GM15510 (cell line): ENCODE measurements around the gene RCOR1.

Experiments
- POLR2A ChIP-seq: IDR thresholded peaks from 3 replicates; pipeline ENCODE4 v1.6.1; 2011; ENCODE audit warnings: borderline replicate concordance; ENCODE audit not compliant: insufficient read length; ENCODE audit errors: extremely low read depth

RCOR1 gene

GRCh38 chr14:102629011-102629444, 36.6 kb downstream of the RCOR1 start:
- no peak for TF ChIP-seq POLR2A

- TF ChIP-seq POLR2A: no peak
Measured at GRCh38 chr14:102629808-102630350, 37.4 kb downstream of the RCOR1 start.

- no peak for TF ChIP-seq POLR2A
Measured at GRCh38 chr14:102630405-102630804, 38.0 kb downstream of the RCOR1 start.

- TF ChIP-seq POLR2A: no peak
Measured at GRCh38 chr14:102630881-102631280, 38.4 kb downstream of the RCOR1 start.

- no peak for TF ChIP-seq POLR2A
Measured at GRCh38 chr14:102633906-102634595, 41.6 kb downstream of the RCOR1 start.

- no peak for TF ChIP-seq POLR2A
Measured at GRCh38 chr14:102644523-102644922, 52.1 kb downstream of the RCOR1 start.

GRCh38 chr14:102645746-102646440, 53.4 kb downstream of the RCOR1 start:
- no peak for TF ChIP-seq POLR2A

- no peak for TF ChIP-seq POLR2A
Measured at GRCh38 chr14:102646615-102647014, 54.2 kb downstream of the RCOR1 start.

GRCh38 chr14:102652194-102652593, 59.7 kb downstream of the RCOR1 start:
- TF ChIP-seq POLR2A: no peak

GRCh38 chr14:102654298-102654697, 61.8 kb downstream of the RCOR1 start:
- no peak for TF ChIP-seq POLR2A

- TF ChIP-seq POLR2A: no peak
Measured at GRCh38 chr14:102655137-102655536, 62.7 kb downstream of the RCOR1 start.

GRCh38 chr14:102659797-102660196, 67.3 kb downstream of the RCOR1 start:
- no peak for TF ChIP-seq POLR2A

GRCh38 chr14:102661614-102662013, 69.2 kb downstream of the RCOR1 start:
- no peak for TF ChIP-seq POLR2A

GRCh38 chr14:102662636-102663430, 70.4 kb downstream of the RCOR1 start:
- no peak for TF ChIP-seq POLR2A

- TF ChIP-seq POLR2A: no peak
Measured at GRCh38 chr14:102663440-102663839, 71.0 kb downstream of the RCOR1 start.
